Spleen (tissue), 7 donors: Measurements from ENCODE around the gene LIN7A.

Experiments used
- POLR2A ChIP-seq, 3 donors: fragments of 450-650 bp; IDR thresholded peaks; one replicate each; pipeline ENCODE4 v1.5.1; 2017; ENCODE audit warnings: antibody characterized with exemption in 3 of 3, mild to moderate bottlenecking in 1 of 3
- TF ChIP-seq, protein P1 (sequence below), 11 experiments: fragments of 200-600 bp in 7 of 11; fragments of 450-650 bp in 4 of 11; sonication (generic) in 4 of 11; IDR thresholded peaks in 8 of 11; conservative IDR thresholded peaks in 3 of 11; 1 replicate in 7 of 11; 2 replicates in 4 of 11; pipeline versions ENCODE4 v1.4.0 to v1.8.0; 2016 to 2021; ENCODE audit warnings: antibody characterized with exemption in 11 of 11, inconsistent platforms in 4 of 11, mild to moderate bottlenecking in 1 of 11
- donor health status: DM: no; HTN: no; CAD: no; lungs with moderate emphysema.
- donor health status: DM: no; HTN: no; CAD: no.
- donor health status: DM: no; HTN: no; CAD: no.

DNA sequence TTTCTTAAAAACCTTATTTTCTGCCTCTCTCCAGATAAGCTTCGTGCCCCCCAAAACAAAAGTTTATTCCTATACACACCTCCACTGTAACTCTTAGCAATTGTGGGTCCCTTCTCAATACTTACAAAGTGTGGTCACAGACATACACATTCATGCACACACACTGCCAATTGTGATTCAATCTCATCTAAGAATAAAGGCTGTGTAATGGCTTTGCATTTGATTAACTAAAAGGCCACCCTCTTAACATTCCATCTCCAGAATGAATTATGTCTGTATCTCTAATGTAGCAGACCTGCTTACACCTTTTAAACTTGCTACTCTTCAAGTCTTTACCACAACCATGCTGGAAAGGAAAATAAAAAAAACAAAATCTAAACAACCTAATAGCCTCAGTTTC is 171.5 kb downstream of the LIN7A start:
- no peak for TF ChIP-seq POLR2A (IDR thresholded peaks at IDR 0.05)
- TF ChIP-seq, protein P1, sequence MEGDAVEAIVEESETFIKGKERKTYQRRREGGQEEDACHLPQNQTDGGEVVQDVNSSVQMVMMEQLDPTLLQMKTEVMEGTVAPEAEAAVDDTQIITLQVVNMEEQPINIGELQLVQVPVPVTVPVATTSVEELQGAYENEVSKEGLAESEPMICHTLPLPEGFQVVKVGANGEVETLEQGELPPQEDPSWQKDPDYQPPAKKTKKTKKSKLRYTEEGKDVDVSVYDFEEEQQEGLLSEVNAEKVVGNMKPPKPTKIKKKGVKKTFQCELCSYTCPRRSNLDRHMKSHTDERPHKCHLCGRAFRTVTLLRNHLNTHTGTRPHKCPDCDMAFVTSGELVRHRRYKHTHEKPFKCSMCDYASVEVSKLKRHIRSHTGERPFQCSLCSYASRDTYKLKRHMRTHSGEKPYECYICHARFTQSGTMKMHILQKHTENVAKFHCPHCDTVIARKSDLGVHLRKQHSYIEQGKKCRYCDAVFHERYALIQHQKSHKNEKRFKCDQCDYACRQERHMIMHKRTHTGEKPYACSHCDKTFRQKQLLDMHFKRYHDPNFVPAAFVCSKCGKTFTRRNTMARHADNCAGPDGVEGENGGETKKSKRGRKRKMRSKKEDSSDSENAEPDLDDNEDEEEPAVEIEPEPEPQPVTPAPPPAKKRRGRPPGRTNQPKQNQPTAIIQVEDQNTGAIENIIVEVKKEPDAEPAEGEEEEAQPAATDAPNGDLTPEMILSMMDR (IDR thresholded peaks at IDR 0.05 in 8 of 11, conservative IDR thresholded peaks at IDR 0.05 in 3 of 11) = no peak
